GM18858 (cell line): Measurements from ENCODE around the gene SLC22A5.
A peak's percentile ranks its signal among the peaks of the same experiment; 100 is the strongest.
"Not testable (repeated sequence)": the region's sequence is repeated elsewhere in the genome, so short reads cannot be mapped to it uniquely, and the experiment has no call there.

Experiments used
- ATAC-seq: cut with Tn5 transposase; IDR thresholded peaks from one replicate; pipeline ENCODE4 v1.9.1; 2021; ENCODE audit not compliant: unreplicated experiment

SLC22A5 gene

DNA sequence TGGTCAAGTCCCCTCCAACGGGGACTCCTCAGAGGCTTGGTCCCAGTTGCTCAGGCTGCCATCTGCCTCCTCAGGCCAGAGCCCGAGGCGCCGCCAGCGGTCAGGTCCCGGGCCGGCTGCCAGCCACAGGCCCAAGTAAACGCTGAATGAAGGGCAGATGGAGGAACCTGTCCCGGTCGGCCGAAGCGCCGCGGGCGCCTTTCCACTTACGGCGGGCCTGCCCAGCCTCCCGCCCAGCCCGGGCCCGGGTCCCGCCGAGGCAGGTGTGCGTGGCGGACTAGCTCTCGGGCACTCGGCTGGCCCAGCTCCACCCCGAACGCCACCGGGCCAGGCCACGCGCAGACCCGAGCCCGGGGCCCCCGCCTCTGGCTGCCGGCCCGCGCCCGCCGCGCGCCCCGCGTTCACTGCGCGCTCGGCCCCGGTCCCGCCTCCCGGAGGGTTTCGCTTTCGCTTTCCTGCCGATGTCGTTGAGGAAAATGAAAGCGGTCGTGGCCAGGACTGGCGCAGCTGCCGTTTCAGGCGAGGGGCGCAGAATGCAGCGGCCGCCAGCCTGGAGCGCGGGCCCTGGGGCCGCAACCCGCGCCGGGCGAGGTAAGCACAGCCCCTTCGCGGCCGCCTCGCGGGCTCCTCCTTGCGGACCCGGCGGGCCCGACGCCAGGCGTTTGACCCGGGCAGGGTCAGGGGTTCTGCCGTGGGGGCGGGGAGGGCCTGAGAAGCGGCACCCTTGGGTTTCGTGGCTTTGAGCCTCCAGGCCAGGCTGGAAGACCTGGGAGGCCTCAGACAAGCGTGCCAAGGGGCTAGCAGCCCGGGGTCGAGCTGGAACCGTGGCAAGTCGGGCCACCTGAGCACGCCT is 41.2 kb downstream of the SLC22A5 start:
- ATAC-seq = peak; percentile 44

DNA sequence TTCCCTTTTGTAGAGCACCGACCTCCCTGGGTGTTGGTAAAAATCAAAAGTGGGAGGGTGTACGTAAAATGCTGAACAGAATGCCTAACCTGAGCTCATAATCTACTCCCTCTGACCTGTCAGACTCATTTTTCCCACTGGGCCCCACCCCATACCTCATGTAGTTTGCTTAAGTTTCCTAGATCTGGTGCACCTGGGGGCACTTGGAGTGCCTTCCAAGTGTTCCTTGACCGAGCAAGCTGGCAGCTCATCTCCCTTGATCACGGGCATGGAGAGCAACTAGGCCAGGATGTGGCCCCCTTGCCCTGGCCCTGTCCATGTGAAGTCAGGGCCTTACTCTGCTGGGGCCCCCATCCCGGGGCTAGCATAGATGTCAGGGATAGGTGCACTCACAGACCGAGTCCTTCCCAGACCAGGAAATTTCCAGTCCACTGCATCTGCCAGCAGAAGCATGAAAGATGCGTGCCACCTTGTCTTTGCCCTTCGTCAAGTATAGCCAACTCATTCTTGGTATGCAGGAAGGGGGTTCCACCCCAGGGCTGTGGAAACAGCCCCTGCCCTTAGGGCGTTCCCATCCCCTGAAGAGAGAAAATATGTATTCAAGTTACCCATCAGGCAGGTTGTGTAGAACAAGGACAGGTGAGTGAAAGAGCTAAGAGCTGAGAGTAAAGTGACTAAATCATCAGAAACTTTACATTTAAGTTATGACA is 41.9 kb downstream of the SLC22A5 start:
- no peak for ATAC-seq

DNA sequence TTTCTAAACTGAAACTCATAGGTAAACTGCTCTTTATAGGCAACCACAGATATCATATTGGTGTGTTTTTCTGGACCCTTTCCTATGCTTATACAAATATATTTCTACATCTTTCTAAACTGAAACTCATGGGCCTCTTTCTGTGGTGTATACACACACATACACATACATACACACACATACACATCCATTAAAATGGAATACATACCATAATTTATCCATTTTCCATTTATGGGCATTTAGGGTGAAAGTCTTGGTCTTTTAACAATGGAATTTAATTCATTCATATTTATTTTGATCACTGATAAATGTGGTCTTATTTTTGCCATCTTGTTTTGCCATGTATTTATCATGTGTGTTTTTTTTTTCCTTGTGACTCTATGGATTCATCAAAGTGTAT is 44.1 kb downstream of the SLC22A5 start:
- no peak for ATAC-seq

DNA sequence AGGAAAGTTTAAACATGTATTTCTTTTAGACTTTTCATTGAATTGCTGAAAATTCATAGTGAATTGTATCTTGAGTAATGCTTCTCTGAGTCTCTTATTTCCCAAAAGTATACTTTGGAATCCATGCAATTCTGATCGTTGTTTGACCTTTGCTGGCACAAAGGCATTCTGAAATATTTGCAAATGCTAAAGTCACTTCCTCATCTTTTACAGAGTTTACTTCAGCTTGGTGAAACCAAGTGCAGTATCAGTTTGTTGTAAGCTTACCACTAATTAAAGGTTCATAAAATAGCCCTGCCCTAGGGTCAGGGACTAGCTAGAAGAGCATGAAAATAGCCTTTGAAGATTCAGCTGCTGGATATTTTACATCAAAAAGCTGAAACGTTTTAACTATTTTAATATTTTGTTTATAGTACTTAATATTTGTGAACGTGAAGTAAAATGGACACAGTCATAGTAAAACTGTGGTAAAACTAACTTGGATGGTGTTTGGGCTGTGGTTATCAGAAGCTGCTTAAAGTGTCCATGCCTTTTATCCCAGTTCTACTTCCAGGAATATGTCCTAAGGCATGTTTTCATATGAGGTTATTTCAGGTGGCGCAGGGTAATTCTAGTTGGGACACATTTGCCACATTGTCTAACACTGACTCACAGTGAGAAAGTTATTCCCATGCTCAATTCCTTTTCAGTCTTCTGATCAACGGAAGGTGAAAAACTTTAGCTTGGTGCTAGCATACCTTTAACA is 45.3 kb downstream of the SLC22A5 start:
- ATAC-seq = no peak

DNA sequence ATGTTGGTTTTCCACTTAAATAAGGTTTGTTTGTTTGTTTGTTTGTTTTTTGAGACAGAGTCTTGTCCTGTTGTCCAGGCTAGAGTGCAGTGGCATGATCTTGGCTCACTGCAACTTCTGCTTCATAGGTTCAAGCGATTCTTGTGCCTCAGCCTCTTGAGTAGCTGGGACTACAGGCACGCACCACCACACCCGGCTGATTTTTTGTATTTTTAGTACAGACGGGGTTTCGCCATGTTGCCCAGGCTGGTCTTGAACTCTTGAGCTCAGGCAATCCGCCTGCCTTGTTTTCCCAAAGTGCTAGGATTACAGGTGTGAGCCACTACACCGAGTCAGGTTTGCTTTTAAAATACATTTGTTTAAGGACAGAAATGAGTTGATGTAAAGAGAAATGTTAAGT is 46.0 kb downstream of the SLC22A5 start:
- not testable (repeated sequence) for ATAC-seq

DNA sequence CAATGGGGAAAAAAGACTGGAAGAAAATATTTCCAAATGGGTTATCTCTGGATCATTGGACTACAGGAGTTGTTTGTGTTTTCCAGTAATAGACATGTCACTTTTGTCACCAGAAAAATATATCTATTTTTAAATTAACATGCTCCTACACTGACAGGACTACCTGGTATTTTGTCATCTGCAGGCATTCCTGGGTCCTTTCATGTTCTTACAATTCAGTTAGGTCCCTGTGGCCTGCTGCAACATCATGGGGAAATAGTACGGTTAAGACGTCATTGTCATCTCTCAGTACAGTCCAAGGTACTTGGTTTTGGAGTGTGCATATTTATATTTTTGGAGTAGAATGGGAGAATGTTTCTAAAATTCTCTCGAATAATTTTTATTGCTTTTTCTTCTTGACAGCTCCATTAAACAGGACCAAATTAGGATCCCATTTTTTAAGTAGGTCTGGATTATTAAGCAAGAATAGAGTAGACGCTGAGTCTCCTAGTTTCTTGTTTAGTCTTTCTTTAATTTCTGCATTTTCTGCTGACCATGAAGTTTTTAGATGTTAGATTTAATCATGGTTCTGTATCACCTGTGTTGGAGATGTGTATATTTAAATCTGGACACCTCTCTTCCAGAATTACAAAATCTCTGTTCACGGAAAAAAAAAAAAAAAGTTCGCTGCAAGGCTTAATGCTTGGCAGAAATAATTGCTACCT is 46.9 kb downstream of the SLC22A5 start:
- no peak for ATAC-seq

DNA sequence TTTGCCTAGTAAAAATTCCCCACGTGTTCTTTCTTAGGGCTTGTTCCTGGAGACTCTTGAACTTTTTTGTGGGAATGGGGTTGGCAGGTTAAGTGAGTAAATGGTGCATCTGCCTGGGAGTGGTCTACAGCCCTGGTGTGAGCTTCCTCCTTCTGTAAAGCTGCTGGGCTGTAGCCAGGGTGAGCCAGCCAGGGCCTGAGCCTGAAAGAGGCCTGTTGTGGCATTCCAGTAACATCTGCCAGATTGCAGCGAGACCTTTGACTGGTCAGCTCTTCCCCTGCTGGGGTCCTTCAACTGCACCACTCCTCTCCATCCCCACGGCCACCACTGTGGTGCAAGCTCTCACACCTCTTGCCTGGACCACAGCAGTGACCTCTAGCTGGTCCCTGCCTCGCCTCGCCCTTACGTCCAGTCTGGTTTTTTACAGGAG is 47.5 kb downstream of the SLC22A5 start:
- ATAC-seq = no peak

DNA sequence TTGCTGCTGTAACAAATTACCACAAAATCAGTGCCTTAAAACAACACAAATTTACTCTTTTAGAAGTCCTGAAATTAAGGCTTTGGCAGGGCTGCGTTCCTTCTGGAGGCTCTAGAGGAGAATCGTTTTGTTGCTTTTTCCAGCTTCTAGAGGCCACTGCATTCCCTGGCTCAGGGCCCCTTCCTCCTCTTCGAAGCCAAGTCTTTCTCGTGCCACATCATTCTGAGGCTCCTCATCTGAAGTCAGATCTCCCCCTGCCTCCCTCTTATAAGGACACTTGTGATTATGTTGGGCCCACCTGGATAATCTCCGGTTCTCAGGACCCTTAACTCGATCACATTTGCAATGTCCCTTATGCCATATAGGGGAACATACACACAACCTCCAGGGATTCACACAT is 48.0 kb downstream of the SLC22A5 start:
- no peak for ATAC-seq

DNA sequence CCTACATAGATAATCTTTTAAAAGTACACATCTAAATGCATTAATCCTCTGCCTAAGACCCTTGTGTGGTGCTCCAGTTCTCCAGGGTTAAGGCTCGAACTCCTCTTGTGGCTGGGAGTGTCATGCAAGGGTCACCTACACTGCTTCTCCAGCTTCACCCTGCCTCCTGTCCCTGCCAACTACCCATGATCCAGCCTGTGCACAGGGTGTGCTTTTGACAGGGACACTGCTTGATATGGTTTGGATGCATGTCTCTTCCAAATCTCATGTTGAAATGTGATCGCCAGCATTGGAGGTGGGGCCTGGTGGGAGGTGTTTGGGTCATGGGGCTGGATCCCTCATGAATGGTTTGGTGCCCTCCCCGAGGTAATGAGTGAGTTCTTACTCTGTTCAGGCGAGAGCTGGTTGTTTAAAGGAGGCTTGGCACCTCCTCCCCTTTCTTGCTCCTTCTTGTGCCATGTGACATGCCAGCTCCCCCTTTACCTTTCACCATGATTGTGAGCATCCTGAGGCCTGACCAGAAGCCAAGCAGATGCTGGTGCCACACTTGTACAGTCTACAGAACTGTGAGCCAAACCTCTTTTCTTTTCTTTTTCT is 48.5 kb downstream of the SLC22A5 start:
- ATAC-seq = no peak

DNA sequence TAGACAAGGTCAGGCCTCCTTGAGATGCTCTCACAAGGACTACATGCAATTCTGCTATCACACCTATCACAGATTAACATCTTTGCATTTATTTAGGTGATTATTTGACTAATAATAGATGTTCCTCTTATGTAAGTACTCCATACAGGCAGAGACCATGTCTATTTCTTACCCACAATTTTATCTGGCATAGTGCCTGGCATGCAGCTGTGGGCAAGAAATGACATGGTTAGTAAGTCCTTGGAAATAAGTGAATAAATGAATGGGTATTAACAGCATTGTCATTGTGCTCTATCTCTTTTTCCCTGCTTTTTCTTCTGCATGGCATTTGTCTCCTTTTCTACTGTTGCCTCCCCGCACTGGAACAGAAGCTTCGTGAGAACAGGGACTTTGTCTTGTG is 49.4 kb downstream of the SLC22A5 start:
- no peak for ATAC-seq

DNA sequence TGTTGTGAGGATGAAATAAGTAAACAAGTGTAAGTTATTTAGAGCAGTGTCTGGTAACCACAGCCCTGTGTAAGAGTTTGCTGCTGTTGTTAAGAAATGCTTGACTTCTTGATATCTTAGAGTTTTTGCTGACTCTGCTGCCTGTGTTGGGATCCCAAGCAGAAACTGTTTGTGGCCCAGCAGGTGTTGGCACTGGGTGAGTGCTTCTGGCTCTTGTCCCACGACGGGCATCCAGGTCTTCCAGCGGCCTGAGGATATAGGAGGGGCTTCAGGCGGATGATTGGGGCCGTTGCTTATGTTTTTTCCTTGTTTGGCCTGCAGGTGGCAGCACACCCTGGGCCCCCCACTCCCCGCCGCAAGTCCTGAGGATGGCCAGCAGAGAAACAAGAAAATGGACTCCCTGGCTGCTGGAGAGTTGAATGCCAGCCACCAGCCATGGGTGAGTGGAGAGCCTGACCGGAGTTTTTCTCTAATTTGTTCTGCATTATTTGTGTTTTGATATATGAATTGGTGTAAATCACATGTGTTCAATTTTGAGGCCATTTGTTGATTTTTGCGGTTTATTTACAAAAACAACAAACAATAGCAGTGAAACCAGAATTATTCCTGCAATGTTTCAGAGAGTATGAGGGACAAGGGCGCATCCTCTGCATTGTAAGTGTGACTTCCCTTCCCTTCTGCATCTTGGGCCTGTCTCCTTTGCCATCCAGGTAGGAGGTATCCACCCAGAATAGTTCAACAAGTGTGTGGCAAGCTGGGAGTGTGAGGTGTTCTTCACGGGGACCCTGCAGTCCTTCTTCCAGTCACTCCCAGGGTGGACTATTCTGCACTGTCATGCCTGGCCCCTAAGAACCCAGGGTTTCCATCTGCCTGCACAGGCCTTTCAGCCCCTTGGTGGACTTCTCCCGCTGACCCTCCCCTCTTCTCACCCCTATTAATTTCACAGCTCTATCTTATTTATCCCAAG is 50.3 kb downstream of the SLC22A5 start:
- no peak for ATAC-seq

DNA sequence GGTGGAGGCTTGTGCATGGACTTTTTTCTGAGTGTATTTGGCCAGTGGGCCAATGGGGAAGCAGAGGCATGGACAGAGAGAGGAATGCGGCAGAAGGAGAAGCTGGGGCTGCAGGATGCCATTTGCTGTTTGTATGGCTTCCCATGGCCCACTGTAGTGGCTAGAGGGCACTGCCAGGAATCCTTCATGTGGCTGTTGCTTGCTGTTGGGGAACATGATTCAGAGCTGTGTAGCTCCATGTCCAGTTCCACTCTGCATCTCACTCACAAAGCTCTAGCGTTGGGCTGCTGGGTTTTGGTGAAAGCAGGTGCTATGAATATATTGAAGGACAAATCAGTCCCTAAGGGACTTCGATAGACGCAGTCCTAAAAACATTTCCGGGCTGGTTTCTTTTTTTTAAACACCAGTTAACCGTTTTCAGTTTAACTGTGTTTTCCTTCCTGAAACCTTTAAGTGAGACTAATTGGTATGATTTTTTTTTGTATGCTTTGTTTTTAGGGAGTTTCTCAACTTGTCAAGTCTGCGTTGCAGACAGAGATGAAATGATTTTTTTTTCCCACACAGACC is 51.3 kb downstream of the SLC22A5 start:
- peak; percentile 31 for ATAC-seq

DNA sequence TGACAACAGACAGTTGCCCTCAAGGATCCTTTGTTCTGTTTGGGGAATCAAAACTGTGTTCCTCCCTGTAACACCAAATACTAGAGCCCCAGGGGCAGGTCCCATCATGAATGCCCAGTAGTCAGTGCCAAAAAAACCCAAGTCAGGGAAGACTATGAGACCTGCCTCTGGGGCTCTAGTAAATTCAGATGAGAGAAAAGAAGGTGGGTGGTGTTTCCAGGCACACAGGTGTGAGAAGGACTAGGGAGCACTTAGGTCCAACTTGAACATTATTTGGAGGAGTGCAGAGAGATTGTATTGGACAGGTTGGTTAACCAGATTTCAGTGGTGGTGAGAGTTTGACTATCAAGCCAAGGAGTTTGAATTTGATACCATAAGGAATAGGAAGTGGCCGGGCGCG is 52.0 kb downstream of the SLC22A5 start:
- no peak for ATAC-seq

DNA sequence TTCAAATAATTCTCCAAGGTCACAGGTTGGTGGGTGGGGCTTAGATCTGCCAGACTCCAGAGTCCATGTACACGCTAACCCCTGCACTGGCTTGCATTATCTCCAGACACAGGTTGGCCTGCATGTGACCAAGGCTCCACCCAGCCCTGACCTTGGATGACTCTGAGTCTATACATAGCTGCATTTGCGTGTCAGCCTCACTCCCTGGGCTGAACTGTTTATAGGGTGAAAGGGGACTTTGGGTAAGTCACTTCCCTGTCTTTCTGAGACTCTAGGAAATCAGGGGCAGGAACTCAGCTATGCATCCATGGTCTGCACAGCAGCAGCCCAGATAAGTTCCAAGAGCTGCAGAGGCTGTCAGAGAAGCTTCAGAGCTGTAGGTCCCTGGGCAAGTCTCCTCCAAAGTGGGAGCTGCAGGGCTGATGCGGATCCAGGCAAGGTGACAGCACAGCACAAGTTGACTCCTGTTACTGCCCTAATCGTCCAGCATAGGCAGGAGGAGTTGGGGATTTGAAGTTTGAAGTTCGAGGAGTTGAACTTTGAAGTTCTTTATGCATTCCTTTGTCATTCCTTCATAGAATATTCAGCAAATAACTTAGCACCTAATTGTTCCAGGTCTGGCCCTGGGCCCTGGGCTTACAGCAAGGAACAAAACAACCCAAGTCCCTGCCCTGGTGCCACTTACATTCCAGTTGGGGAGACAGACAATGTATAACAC is 53.4 kb downstream of the SLC22A5 start:
- peak; percentile 22 for ATAC-seq

DNA sequence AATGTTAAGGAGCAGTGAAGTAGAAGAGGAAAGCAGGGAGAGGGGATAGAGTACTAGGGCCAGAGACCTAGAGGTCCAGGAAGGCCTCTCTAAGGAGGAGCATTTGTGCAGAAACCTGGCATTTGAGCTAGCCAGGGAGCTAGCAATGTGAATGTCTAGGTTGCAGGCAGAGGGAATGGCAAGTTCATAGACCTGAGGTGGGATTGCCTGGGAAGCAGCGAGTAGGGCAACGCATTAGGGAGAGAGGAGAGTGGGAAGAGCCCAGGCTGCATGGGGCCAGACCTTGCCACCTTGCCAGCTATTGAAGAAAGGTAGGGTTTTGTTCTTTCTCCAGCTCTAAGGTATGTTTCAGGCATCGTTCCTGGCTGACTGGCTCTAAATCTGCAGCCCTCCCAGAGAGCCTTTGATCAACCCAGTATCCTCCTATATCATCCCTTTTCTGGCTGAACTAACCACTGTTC is 54.0 kb downstream of the SLC22A5 start:
- ATAC-seq = no peak

DNA sequence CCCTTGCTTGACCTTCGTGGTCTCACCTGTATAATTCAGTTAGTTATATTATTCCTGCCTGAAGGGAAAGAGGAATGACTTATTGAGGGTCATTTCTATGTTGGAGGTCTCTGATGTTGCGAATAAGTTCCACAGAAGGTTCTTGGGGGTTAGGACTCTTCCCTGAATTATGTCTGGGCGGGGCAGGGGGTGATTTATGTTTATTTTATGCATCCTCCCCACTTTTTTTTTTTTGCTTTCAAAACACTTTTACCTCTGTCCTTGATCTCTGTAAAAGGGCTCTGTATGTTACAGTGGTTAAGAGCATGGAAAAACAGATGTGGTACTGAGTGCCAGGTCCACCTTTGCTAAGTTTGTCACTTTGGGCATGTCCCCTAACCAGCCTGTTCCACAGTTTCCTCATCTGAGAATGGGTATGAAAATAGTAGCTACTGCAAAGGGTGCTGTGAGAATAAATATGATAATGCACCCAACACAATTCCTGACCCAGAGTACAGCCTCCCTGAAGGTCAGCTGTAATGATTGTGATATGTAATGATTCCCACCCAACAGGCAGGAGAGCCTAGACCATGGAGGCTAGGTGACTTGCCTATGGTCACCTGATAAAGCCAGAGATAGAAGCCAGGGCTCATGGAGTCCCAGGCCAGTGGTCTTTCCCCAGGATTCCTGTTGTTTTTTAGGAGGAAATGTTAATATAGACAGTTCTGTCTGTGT is 54.8 kb downstream of the SLC22A5 start:
- ATAC-seq = no peak

DNA sequence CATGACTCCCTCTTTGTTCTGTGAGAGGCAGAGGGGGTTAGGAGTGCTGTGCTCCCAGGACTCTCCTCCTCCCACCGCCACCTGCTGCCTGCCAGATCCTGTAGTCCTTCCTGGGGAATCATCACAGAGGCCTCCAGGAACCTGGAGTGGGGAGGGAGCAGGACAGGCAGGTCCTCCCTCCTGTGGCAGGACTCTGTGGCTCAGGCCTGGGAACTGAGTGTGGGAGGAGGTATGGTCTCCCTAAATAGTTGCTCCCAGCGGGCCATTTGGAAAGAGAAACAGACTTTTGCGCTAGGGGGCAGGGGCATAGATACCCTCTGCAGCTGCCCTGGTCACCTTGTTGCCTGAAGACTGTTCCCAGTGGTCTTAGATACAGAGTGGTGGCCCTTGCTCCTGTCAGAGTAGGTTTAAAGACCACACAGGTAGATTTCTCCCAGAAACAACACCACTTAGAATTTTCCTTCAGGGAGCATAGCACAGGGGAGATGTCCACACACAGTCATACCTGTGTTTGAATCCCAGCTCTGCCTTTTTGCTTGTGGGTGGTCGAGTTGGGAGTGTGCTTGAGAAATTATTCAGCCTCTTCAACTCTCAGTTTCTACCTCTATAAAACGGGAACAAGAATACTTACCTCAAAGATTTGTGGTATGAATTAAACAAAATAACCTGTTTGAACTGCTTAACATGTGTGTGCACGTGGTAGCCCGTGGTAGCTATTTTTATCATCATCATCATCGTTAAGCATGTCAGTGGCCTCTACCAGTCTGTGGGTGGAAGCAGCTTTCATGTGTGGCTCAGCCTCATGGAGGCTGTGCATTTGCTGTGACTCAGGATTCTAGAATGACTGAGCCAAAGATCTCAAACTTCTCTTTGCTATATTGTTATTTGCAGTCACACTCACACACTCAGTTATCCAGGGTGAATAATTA is 55.8 kb downstream of the SLC22A5 start:
- ATAC-seq = peak; percentile 45
